Mesothelial cell of epicardium (in vitro differentiated cells): Measurements from ENCODE around the gene ADAMTS17. TPM values are rescaled to one million over a fixed set of nuclear protein-coding genes. Genes with fewer than 3 reads are reported as not detected.
"Not testable (repeated sequence)": the region's sequence is repeated elsewhere in the genome, so short reads cannot be mapped to it uniquely, and the experiment has no call there.

Experiments
- DNase-seq, 2 experiments: peaks; one replicate each; pipeline ENCODE4 v3.0.0; 2021; ENCODE audit warnings: low spot score in 2 of 2; ENCODE audit not compliant: unreplicated experiment in 2 of 2
- H3K27ac Mint-ChIP-seq: 2 replicates; pipeline ENCODE4 v1.8.0; 2021; ENCODE audit warnings: mixed read lengths
- H3K27me3 Mint-ChIP-seq: 2 replicates; pipeline ENCODE4 v1.8.0; 2021; ENCODE audit warnings: low read depth, mixed read lengths
- H3K36me3 Mint-ChIP-seq: 2 replicates; pipeline ENCODE4 v1.8.0; 2021; ENCODE audit warnings: mixed read lengths
- H3K4me1 Mint-ChIP-seq: 2 replicates; pipeline ENCODE4 v1.8.0; 2021; ENCODE audit warnings: mixed read lengths
- H3K4me3 Mint-ChIP-seq: 2 replicates; pipeline ENCODE4 v1.8.0; 2021; ENCODE audit warnings: mild to moderate bottlenecking, moderate library complexity, mixed read lengths
- H3K9me3 Mint-ChIP-seq: 2 replicates; pipeline ENCODE4 v1.8.0; 2021; ENCODE audit warnings: mixed read lengths
- total RNA-seq: library from RNA; stranded (reverse); gene quantifications from 3 replicates; pipeline ENCODE4 v1.2.1, GENCODE V29; 2021
- TF ChIP-seq, protein P1 (sequence below): fragments of 200-600 bp; sonication (generic); IDR thresholded peaks from one replicate; pipeline ENCODE4 v1.5.0; 2021; ENCODE audit warnings: antibody characterized with exemption; ENCODE audit not compliant: unreplicated experiment

The ADAMTS17 gene
- total RNA-seq, 1 donor from 2014 or later, result 39.4 TPM

DNA sequence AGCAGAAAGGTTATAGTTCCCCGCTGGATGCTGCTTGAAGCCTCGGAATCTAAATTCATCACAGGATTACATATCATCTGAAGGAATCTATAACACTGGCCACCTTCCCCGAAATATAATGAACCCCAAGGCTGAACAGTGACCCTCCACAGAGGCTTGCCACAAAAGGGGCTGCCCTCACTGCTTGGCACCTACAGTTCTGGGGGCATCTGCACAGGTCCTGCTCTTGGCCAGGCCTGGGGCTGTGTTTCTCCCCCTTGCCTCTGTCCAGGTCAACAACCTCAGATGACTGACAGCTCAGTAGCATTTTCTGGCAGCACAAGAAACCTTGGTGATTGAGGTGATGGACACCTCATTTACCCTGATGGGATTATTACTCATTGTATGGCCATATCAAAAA lies 1.5 kb upstream of the ADAMTS17 start:
- no peak for DNase-seq
- Mint-ChIP-seq H3K4me3 (no peak overlapping the region), H3K9me3 (no peaks in the 10 kb centered on the region), H3K27ac (no peak overlapping the region), H3K27me3 (peaks cover 35% of the 10 kb centered on the region), H3K4me1 (peaks cover 24% of the 10 kb centered on the region), H3K36me3 (no peaks in the 10 kb centered on the region)
- TF ChIP-seq, protein P1, sequence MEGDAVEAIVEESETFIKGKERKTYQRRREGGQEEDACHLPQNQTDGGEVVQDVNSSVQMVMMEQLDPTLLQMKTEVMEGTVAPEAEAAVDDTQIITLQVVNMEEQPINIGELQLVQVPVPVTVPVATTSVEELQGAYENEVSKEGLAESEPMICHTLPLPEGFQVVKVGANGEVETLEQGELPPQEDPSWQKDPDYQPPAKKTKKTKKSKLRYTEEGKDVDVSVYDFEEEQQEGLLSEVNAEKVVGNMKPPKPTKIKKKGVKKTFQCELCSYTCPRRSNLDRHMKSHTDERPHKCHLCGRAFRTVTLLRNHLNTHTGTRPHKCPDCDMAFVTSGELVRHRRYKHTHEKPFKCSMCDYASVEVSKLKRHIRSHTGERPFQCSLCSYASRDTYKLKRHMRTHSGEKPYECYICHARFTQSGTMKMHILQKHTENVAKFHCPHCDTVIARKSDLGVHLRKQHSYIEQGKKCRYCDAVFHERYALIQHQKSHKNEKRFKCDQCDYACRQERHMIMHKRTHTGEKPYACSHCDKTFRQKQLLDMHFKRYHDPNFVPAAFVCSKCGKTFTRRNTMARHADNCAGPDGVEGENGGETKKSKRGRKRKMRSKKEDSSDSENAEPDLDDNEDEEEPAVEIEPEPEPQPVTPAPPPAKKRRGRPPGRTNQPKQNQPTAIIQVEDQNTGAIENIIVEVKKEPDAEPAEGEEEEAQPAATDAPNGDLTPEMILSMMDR, result no peak

DNA sequence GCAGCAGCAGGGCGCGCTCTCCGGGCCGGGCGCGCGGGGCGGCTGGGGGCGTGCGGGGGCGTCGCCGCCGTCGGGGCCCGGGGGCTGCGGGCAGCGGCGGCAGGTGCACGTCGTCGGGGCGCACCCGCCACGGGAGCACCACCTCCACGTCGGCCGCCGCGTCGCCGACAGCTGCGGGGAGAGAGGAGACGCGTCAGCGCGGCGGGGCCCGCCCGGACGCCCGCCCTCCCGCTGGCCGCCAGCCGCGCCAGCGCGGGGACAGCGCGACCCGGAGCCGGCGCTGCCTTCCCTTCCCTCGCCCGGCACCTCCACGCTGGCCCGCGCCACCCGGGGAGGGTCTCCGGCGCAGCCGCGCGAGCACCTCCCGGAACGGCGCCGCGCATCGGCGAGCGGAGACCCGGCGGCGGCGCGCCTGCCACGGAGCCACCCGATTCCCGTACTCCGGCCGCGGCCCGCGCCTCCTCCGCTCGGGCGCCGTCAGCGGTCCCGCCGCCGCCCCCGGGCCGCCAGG lies 481 bp downstream of the ADAMTS17 start:
- H3K4me1 Mint-ChIP-seq, result peaks cover 34% of the 10 kb centered on the region
- H3K27ac Mint-ChIP-seq, result no peak overlapping the region
- H3K9me3 Mint-ChIP-seq, result no peaks in the 10 kb centered on the region
- TF ChIP-seq, protein P1, result no peak
- H3K36me3 Mint-ChIP-seq, result peaks cover 4% of the 10 kb centered on the region
- H3K27me3 Mint-ChIP-seq, result peaks cover 35% of the 10 kb centered on the region
- DNase-seq, result peak in 1 of 2 experiments; percentile 59
- peak overlapping the region; percentile 64 for H3K4me3 Mint-ChIP-seq

DNA sequence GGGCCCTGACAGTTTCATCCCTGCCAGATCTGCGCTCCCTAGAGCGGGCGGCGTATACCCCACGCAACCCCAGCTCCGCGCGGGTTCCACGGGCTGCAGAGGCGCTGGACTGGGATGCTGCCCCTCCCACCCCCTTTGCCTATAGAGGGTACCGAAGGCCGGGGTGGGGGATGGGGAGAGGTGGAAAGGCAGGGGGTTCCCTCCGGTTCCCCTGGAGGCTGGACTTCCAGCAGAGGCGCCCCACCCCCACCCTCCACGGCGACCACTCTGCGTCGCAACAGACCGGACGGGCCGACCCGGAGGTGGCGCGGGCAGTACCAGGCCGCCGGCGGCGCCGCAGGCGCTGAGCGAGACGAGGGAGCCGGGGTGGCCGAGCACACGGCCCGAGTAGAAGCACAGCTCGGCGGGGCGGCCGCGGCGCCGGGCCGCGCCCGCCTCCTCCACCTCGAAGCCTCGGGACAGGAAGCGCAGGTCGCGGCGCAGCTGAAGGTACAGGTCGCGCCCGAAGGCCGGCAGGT lies 995 bp downstream of the ADAMTS17 start:
- H3K4me1 Mint-ChIP-seq, result peaks cover 39% of the 10 kb centered on the region
- peak overlapping the region; percentile 69 for H3K4me3 Mint-ChIP-seq
- TF ChIP-seq, protein P1, result no peak
- no peak for DNase-seq
- no peaks in the 10 kb centered on the region for H3K9me3 Mint-ChIP-seq
- peaks cover 32% of the 10 kb centered on the region for H3K27me3 Mint-ChIP-seq
- peaks cover 4% of the 10 kb centered on the region for H3K36me3 Mint-ChIP-seq
- peak overlapping the region; percentile 53 for H3K27ac Mint-ChIP-seq

GRCh38 chr15:100339999-100340398 lies 1.8 kb downstream of the ADAMTS17 start:
- TF ChIP-seq, protein P1, result no peak
- peaks cover 47% of the 10 kb centered on the region for H3K4me1 Mint-ChIP-seq
- H3K36me3 Mint-ChIP-seq, result peaks cover 4% of the 10 kb centered on the region
- H3K9me3 Mint-ChIP-seq, result no peaks in the 10 kb centered on the region
- H3K27ac Mint-ChIP-seq, result peak overlapping the region; percentile 35
- DNase-seq, result no peak
- peak overlapping the region; percentile 69 for H3K4me3 Mint-ChIP-seq
- H3K27me3 Mint-ChIP-seq, result peaks cover 26% of the 10 kb centered on the region

GRCh38 chr15:100339451-100339850 lies 2.3 kb downstream of the ADAMTS17 start:
- peak overlapping the region; percentile 35 for H3K27ac Mint-ChIP-seq
- H3K9me3 Mint-ChIP-seq, result not testable (repeated sequence)

DNA sequence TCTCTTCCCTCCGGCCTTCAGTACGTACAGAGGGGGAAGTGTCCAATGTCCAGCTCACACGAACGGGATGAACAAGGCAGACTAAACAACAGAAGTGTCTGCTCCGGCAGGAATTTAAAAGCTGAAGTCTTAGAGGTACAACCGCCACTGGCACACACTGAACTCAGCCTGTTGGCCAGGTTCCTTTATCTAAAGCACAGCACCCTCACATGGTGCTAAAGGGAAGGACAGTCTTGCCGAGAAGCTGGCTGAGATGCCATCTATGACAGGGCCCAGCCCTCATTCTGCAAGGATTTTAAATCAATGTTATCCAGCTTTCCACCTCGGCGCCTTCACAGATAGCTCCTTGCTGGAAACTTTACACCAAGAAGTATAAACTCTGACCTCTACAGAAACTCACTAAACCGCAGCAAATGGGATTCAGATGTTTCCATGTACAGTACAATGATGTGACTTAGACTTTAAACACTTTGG lies 2.8 kb downstream of the ADAMTS17 start:
- peak in 1 of 2 experiments; percentile 67 for DNase-seq
- Mint-ChIP-seq H3K4me3 (peak overlapping the region; percentile 59), H3K27me3 (peaks cover 16% of the 10 kb centered on the region), H3K36me3 (peaks cover 4% of the 10 kb centered on the region), H3K27ac (peak overlapping the region; percentile 73), H3K4me1 (peaks cover 57% of the 10 kb centered on the region), H3K9me3 (no peaks in the 10 kb centered on the region)
- TF ChIP-seq, protein P1, result peak; percentile 73

More at GRCh38 chr15:100339451-100339850, 2.3 kb downstream of the ADAMTS17 start:
- Mint-ChIP-seq H3K4me1 (peaks cover 53% of the 10 kb centered on the region), H3K4me3 (peak overlapping the region; percentile 69), H3K27me3 (peaks cover 21% of the 10 kb centered on the region)
- H3K36me3 Mint-ChIP-seq, DNase-seq: not testable (repeated sequence)
